NCI-H345 (cell line): ENCODE measurements around the gene PDLIM5.
"Not testable (repeated sequence)": the region's sequence is repeated elsewhere in the genome, so short reads cannot be mapped to it uniquely, and the experiment has no call there.

Experiments
- DNase-seq: peaks from one replicate; lab custom pipeline; 2025; lab: John Stamatoyannopoulos, UW

Gene PDLIM5

DNA sequence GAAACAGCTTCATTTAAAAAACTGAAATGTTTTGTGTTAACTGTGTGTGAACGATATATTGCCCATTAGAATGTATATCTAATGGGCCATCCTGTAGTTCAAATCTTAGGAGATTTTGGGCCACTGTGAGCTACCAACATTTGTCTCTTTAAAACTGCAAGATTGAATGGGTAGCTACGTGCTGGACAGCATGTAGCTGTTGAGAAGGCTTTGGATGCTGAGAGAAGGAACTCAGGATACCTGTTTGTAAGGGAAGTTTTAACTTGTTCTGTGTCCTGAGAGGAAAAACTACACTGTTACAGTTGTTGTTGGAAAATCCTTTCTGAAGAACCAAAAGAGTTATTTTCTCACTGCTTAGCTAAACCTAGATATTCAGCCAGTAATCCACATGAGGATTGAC is 45.9 kb downstream of the PDLIM5 start:
- no peak for DNase-seq

DNA sequence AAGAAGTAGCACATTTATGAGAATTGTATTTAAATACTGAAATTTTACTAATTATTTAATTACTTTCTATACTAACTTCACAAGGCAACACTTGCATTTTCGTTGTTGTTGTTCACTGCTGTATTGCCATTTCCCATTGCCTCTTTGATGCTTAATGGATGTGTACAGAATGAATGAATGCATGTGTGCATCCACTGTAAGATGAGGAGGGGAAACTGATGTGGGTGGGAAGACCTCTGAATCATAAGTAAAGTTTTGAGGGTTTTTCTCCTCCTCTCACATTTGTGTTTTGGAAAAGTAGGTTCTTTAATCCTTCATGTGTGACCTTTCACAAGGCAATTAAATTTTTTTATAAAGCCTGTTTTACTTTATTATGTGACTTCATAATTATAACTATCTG is 46.8 kb downstream of the PDLIM5 start:
- no peak for DNase-seq

DNA sequence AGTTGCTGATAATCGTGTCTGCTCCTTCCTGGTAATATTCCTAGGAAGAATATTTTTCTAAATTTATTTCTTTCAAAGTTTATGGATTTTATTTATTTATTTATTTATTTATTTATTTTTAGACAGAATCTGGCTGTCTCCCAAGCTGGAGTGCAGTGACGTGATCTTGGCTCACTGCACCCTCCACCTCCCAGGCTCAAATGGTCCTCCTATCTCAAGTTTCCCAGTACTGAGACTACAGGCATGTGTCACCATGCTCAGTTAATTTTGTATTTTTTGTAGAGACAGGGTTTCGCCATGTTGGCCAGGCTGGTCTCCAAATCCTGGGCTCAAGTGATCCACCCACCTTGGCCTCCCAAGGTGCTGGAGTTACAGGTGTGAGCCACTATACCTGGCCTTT is 48.9 kb downstream of the PDLIM5 start:
- no peak for DNase-seq

DNA sequence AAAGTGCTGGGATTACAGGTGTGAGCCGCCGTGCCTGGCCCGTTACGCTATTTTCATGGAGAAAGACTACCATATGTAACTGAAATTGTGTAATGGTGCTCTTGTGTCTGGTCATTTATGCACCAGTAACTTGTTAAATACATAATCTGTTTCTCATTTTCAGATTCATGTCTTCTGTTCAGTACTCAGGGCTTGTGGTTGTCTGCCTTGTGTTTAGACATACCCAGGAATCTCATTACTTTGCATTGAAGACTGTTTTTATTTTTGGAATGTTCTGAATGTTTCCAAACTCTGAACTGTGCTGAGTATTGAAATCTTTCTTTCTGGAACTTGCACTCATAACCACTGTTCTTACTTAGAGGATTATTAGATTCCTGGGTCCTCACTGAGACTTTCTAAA is 52.8 kb downstream of the PDLIM5 start:
- DNase-seq = no peak

DNA sequence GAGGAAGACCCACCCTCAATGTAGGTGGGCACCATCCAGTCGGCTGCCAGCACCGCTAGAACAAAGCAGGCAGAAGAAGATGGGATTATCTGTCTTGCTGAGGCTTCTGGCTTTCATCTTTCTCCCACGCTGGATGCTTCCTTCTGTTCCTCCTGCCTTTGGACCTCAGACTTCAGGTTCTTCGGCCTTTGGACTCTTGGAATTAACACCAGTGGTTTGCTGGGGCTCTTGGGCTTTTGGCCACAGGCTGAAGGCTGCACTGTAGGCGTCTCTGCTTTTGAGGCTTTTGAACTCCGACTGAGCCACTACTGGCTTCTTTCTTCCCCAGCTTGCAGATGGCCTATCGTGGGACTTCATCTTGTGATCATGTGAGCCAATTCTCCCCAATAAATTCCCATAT is 55.1 kb downstream of the PDLIM5 start:
- DNase-seq = no peak

DNA sequence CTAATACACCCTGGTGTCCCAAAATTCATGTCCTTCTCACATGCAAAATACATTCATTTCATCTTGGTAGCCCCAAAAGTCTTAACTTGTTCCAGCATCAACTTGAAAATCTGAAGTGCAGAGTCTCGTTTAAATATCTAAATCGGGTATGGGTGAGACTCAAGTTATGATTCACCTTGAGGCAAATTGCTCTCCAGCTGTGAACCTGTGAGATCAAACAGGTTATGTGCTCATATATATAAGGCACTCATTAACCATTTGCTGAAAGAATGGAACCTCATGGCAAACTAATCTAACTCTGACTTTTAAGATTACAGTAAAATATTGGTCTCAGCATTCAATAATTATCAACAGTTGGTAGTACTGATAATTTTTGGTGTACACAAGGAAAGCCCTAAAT is 55.5 kb downstream of the PDLIM5 start:
- DNase-seq = no peak

DNA sequence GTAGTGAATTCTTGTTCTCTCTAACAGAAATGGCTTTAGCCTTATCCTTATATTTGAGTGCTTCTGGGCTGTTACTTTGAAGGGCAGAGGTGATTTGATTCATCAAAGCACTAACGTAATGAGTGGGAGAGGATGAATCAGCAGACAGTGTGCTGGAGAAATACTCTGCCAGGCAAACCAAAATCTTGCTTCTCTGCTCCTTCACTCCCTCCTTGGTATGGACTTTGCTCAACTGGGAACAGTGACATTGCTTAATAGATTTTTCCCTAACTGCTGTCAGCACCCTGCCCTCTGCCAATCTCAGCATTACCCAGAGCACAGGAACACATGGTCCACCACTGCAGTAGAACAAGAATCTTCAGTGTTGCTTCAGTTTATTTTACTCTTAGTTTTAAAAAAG is 56.0 kb downstream of the PDLIM5 start:
- no peak for DNase-seq

DNA sequence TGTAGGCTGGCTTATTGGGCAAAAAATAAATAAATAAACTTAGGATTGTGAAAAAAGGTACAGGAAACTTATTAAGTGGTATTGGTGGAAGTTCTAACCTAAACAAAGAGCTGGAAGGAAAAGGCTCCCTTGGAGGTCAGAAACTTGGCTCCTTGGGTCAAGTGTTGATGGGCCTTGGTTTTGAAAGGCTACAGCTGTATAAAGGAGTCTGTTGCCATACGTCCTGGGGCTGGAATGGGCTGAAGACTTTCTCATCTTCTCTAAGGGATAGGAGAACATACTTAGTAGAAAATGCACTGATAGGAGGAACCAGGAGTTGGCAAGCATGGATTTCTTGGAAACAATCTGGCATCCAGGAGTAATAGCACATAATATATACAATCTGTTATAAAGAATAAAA is 56.6 kb downstream of the PDLIM5 start:
- no peak for DNase-seq

DNA sequence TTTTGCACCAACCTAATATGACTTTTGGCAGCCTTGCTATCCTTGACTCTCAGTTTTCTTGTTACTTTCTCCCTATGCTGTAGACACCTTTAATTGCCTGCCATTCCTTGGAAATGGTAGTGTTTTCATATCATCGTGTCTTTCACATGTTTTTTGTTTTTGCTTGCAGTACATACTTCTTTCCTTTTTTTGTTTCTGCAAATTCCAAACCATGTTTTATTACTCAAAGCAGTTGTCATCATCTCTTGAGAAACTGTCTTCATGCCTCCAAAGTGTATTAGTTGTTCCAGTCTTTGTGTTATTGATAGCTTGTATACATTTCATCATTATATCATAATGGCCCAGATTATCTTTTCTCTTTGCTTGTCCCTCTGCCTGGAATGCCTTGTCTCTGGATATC is 57.1 kb downstream of the PDLIM5 start:
- no peak for DNase-seq

DNA sequence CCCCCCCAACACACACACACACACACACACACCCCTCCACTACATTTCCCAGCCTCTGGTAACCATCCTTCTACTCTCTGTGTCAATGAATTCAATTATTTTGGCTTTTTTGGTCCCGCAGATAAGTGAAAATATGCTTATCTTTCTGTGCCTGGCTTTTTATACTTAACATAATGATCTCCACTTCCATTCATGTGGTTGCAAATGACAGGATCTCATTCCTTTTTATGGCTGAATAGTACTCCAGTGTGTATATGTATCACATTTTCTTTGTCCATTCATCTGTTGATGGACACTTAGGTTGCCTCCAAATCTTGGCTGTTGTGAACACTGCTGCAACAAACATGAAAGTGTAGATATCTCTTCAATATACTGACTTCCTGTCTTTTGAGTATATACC is 59.8 kb downstream of the PDLIM5 start:
- no peak for DNase-seq

DNA sequence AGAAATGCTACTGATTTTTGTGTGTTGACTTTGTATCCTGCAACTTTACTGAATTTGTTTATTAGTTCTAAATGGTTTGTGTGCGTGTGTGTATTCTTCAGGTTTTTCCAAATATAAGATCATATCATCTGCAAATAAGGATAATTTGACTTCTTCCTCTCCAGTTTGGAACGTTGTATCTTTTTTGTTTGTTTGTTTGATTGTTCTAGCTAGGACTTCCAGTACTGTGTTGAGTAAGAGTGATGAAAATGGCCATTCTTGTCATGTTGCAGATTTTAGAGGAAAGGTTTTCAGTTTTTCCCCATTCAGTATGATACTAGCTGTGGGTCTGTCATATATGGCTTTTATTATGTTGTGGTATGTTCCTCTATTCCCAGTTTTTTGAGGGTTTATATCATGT is 61.8 kb downstream of the PDLIM5 start:
- not testable (repeated sequence) for DNase-seq

DNA sequence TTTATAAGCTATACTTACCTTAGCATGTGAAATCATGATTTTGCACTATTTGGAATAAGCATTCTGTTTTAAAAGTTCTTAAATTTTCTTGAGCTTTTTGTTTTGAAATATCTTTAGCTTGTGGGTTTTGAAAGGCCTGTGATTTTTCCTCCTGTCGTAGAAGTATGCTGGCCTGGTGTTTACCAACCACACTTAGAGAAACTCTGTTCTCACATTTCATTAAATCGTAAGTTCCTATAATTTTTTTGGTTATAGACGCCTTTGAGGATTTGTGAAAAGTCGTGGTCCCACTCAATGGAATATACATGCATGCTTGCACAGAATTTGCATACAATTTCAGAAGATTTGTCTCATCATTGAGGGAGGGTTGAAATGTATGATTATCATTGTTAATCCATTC is 63.6 kb downstream of the PDLIM5 start:
- no peak for DNase-seq

DNA sequence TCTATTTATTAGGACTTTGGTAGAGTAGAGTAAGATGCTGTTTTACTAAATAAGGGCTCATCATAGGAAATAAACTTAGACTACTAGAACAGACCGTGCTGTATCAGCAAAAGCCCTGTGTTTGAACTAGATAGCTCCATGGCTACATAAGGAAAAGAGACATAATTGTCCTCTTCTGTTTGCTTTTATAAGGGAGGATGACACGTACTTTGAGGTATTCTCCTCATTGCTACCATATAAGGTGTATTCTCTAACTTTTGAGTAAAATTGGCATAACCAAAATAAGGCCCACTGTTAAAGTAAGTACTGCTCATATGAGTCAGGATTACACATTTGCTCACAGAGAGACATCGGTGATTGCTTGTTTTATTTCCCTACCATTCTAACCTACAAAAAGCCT is 64.3 kb downstream of the PDLIM5 start:
- no peak for DNase-seq

DNA sequence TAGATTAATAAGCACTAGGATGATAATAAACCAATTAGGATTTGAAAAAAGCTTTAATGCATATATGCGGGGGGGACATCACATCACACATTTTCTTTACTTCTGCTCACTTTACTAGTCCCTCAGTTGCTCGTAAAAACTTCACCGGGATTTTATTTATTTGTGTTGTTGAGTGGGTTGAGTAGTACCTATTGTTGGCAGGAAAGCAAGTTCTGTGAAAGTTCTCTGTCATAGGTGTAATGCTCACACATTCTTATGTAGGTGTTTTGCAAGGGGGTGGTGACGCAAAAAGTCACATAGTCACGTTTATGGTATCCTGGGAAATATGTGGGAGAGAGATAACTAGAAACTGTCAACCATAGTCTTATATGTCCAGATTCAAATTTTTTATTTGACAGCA is 65.3 kb downstream of the PDLIM5 start:
- DNase-seq = no peak

DNA sequence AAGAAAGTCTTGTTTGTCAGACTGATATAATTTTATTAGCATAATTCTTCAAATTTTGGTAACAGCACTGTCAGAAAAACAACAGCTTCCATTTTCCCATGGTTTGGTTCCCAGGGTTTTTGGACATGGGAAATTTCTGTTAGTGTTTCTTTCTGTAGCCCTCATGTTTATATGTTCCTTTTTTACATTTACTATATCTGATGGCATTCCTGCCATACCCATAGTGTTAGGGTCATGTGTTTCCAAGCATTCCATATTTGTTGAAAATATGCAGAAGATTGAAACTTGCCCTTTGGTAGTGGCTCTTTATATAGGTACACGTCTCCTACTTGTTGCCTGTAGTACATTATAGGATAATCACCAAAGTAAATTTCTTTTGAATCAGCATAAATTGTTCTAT is 65.8 kb downstream of the PDLIM5 start:
- no peak for DNase-seq

DNA sequence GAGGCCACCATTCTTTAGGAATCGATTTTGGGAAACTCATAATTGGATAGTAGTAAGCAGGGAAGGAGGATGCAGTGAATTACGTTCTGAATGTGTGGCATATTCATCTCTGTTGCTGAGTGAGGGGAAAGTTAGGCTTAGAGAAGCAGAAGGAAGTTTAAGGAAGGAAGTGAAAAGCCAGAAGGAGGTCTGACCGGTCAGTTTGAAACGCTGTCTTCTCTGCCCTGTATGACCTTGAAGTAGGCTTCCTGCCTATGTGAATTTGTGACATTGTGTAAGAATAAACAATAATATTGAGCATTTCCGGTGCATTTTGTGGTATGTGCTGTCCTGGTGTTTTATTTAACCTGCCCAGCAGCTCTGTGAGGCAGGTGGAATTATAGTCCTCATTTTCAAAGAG is 67.3 kb downstream of the PDLIM5 start:
- no peak for DNase-seq

DNA sequence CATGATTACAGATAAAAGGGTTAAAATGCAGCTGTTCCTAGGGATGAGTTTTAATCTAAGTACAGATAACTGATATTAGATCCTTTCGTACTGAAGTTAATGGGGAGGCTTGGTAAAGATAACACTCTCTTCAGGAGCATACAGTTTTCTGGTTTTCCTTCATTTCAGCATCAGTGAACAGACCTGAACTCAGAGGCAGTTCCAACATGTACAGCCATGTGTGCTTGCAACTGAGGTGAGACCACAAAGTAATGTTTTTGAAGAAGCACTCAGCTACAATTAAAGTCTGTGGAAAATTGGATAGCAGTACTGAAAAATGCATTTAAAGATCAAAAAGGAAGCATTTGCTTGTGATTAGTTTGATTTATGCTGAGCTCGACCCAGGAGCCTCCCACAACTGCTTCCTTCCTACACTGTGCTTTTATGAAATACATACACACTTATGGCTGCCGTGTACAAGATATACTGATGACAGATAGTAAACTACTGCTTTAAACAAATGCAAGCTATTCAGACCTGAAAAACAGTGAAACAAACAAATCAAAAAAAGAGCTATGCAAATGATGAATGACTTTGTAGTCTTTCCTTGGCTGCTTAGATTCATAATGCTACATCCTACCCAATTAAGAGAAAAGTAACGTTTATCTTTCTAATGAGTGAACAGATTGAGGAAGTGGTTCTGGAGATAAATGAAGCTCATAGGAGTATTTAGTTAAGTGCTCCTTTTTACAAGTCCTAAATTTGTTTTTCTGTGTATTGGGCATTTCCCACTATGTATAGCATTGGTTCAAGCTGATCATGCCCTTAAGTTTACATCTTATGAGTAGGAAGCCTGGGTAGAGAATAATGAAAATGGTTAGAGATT is 68.4 kb downstream of the PDLIM5 start:
- DNase-seq = no peak

DNA sequence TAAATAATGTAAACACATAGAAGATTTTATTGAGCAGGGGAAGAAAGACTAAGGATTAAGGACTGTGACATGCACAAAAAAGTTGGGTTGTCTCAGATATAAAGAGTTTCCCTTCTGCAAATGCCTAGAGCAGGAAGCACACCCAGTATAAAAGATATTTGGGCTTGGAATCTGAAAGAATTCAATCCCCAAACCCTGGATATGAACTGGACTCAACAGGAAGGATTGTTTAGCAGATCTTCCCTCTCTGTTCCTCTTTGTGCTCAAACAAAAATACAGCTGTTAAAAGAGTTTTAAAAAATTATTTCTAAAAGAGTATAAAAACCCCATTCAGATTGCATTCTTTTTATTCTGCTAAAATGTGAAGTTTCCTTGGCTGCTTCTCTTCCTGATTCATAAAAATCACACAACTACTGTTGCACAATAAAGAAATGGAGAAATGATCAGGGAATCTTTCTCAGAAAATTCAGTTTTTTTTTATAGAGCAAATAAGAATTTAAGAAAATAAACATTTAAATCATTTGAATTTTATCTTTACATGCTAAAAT is 71.4 kb downstream of the PDLIM5 start:
- no peak for DNase-seq

DNA sequence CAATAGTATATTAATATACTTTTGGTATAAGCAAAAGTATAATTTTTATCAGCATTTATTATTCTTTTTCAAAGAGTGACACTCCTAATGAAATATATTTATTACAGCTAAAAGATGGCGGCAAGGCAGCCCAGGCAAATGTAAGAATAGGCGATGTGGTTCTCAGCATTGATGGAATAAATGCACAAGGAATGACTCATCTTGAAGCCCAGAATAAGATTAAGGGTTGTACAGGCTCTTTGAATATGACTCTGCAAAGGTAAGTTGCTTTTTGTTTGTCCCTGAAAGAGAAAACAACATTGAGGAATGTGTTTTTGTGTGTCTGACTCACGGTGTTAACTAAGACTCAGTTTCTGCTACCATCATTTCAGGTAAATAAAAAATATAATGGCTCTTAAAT is 71.9 kb downstream of the PDLIM5 start:
- DNase-seq = no peak

DNA sequence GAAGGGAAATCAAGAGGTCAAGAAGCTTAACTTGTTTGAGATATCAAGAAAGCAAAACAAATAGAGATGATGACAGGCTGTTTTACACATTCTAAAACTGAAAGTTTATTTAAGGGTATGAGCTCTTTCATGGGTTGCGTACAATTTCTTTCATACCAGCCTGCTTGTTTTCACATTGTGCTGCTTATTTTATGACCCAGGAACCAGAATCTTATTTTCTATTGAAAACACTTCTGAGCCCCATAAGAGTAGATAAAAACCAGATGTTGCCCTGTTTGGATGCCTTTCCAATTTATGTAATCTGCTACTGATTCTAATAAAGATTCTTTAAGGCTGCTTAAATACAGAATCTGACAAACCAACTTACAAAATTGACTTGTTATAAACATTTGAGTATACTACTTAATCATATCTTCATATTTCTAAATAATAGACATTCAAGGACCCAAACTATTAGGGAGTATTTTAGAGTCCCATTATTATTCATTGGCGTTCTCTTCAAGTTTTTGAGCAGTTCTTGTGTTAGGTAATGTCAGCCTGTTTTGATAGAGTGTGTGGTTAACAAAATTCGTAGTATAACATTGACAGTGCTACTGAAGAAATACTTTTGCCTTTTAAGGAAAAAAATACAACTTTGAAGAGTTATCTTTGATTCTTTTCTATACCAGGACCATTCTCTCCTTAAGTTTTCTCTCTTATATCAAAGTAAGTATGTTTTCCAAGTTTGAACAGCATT is 74.4 kb downstream of the PDLIM5 start:
- no peak for DNase-seq

DNA sequence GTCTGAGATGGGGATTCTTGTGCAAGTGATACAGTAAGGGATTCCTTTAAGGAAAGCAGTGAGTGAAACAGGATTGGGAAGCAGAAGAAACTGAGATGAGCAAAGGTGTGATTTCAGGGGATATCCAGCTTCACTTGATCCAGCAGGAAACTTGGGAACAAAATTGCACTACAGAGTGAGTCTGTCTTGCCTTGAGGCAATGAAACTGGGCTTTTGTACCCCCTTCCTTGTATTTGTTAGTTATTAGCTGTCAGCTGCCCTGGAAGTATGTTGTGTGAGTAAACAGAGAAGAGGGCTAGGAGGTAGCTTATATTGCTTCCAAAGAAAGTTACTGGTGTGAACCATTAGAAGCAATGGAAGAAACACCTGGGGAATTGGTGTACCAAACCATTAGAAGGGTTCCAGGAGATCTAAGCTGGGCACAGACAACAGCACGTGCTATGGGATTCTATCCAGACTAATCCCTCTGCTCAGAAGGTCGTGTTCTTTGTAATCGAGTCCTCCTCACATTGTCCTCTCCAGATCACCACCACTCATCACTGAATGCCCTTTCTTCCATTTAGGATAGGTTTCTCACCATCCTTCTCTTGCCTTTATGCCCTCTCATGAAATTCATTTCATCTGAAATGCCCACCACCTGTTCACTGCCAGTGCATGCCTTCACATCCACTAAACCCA is 76.0 kb downstream of the PDLIM5 start:
- no peak for DNase-seq

DNA sequence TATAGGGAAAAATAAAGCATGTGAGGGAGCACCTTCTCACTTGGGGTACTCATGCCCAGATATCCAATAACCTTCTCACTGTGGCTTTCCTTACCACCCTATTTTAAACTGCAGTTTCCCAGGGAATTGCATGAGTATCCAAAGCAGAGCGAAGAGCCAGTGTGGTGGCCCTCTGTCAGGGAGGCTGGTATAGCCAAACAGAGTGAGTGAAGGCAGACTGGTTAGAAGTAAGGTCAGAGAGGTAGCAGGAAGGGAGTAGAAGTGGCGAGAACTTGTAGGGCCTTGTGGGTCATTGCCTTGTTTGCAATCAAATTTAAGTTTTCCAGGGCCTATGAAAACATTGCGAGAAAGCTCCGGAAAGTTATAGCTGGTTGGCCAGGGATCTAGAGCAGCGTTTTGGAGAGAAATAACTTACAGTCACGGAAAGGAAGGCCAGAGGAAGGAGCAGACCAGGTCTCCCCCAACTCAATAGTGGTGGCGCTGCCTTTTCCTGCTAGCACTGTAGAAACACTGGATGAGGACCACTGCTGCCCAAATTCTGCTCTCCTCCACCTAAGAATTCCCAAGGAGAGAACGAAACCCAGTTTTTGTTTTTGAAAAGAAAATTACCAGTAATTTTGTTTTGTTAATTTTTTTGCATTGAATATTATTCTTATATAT is 77.2 kb downstream of the PDLIM5 start:
- DNase-seq = no peak
